NB4 (cell line): ENCODE data around the gene NDUFS8.
"Not testable (repeated sequence)": the region's sequence is repeated elsewhere in the genome, so short reads cannot be mapped to it uniquely, and the experiment has no call there.

Experiments used
- MAX ChIP-seq: IDR thresholded peaks from 2 replicates; pipeline ENCODE4 v1.6.1; 2011; ENCODE audit warnings: low read depth, low read length
- POLR2A ChIP-seq: IDR thresholded peaks from 2 replicates; pipeline ENCODE4 v1.6.1; 2011; ENCODE audit warnings: mild to moderate bottlenecking; ENCODE audit not compliant: insufficient read length; ENCODE audit errors: extremely low read depth

- TF ChIP-seq MAX, POLR2A: not testable (repeated sequence)
These were observed 34.9 kb upstream of the NDUFS8 start for GRCh38 chr11:67995579-67995978.
